Cardiac muscle cell (in vitro differentiated cells and primary cell): Measurements from ENCODE around the gene DSP. TPM values are rescaled to one million over a fixed set of nuclear protein-coding genes. Genes with fewer than 3 reads are reported as not detected.

Experiments
- DNase-seq, 2 donors: peaks; one replicate each; pipeline versions ENCODE4 v3.0.0 to v3.0.0-alpha.2; 2010 to 2017; ENCODE audit warnings: low read depth in 1 of 2, low spot score in 1 of 2
- H3K27ac ChIP-seq: fragments of 200-600 bp; sonication (generic); 2 replicates; pipeline ENCODE4 v1.5.1; 2016
- H3K27me3 ChIP-seq: fragments of 200-600 bp; sonication (generic); 2 replicates; pipeline ENCODE4 v1.6.0; 2016; ENCODE audit warnings: control low read depth
- H3K36me3 ChIP-seq: fragments of 200-600 bp; sonication (generic); 2 replicates; pipeline ENCODE4 v1.5.1; 2016; ENCODE audit warnings: control low read depth
- H3K4me1 ChIP-seq: fragments of 200-600 bp; sonication (generic); 2 replicates; pipeline ENCODE4 v1.8.1; 2017; ENCODE audit warnings: low read depth, mild to moderate bottlenecking, mixed run types
- H3K4me3 ChIP-seq: fragments of 200-600 bp; sonication (generic); 2 replicates; pipeline ENCODE4 v1.5.1; 2016; ENCODE audit warnings: mild to moderate bottlenecking
- H3K9me3 ChIP-seq: fragments of 200-600 bp; sonication (generic); 2 replicates; pipeline ENCODE4 v1.5.1; 2017; ENCODE audit warnings: low read depth, mild to moderate bottlenecking, control low read depth
- CTCF ChIP-seq: IDR thresholded peaks from 2 replicates; pipeline ENCODE4 v1.5.1; 2012; ENCODE audit warnings: low read depth, mild to moderate bottlenecking, low read length
- polyA plus RNA-seq: library from polyadenylated mRNA; unstranded; fragments of >200 nt; fragmentation: Nextera tagmentation; extraction: Ambion mirVana; gene quantifications from 2 replicates; pipeline ENCODE4 v1.2.1, GENCODE V29; 2016
- total RNA-seq: library from RNA; depleted of rRNA; stranded (reverse); fragments of >200 nt; gene quantifications from 2 replicates; pipeline ENCODE4 v1.2.3, GENCODE V29; 2016

DSP gene
- total and polyA plus RNA-seq, 2 experiments from 2014 or later: 154 to 362 TPM

GRCh38 chr6:7537565-7538174 lies 3.8 kb upstream of the DSP start:
- no peaks in the 10 kb centered on the region for H3K36me3 ChIP-seq
- H3K27ac ChIP-seq: peak overlapping the region; percentile 97
- H3K4me1 ChIP-seq: peaks cover 30% of the 10 kb centered on the region
- no peak for TF ChIP-seq CTCF
- H3K4me3 ChIP-seq: peak overlapping the region; percentile 8
- DNase-seq: peak in 1 of 2 donors; percentile 46
- no peaks in the 10 kb centered on the region for H3K27me3 ChIP-seq
- H3K9me3 ChIP-seq: no peaks in the 10 kb centered on the region

- Histone ChIP-seq H3K4me3 (no peak overlapping the region), H3K27ac (peak overlapping the region; percentile 97), H3K9me3 (no peaks in the 10 kb centered on the region), H3K4me1 (peaks cover 25% of the 10 kb centered on the region), H3K27me3 (no peaks in the 10 kb centered on the region), H3K36me3 (no peaks in the 10 kb centered on the region)
- no peak for TF ChIP-seq CTCF
- DNase-seq: no peak
Measured at GRCh38 chr6:7538484-7538883, 3.0 kb upstream of the DSP start.

- no peaks in the 10 kb centered on the region for H3K36me3 ChIP-seq
- H3K4me1 ChIP-seq: peaks cover 39% of the 10 kb centered on the region
- no peaks in the 10 kb centered on the region for H3K27me3 ChIP-seq
- no peak for TF ChIP-seq CTCF
- peak overlapping the region; percentile 76 for H3K4me3 ChIP-seq
- no peaks in the 10 kb centered on the region for H3K9me3 ChIP-seq
- peak in 1 of 2 donors; percentile 76 for DNase-seq
- peak overlapping the region; percentile 97 for H3K27ac ChIP-seq
Measured at GRCh38 chr6:7540595-7540994, 876 bp upstream of the DSP start.

- peak overlapping the region; percentile 76 for H3K4me3 ChIP-seq
- H3K9me3 ChIP-seq: no peaks in the 10 kb centered on the region
- H3K27ac ChIP-seq: peak overlapping the region; percentile 97
- DNase-seq: peak in 1 of 2 donors; percentile 65
- no peak for TF ChIP-seq CTCF
- no peaks in the 10 kb centered on the region for H3K27me3 ChIP-seq
- peaks cover 40% of the 10 kb centered on the region for H3K4me1 ChIP-seq
- peaks cover 3% of the 10 kb centered on the region for H3K36me3 ChIP-seq
Measured at GRCh38 chr6:7542065-7542873, 798 bp downstream of the DSP start.

GRCh38 chr6:7542874-7543624 lies 1.6 kb downstream of the DSP start:
- Histone ChIP-seq H3K27ac (peak overlapping the region; percentile 97), H3K9me3 (no peaks in the 10 kb centered on the region), H3K4me3 (peak overlapping the region; percentile 76), H3K4me1 (peaks cover 37% of the 10 kb centered on the region), H3K27me3 (no peaks in the 10 kb centered on the region), H3K36me3 (peaks cover 4% of the 10 kb centered on the region)
- DNase-seq: peak; percentile 26 to 94
- no peak for TF ChIP-seq CTCF
